ENCODE measurements around the gene DLAT. TPM values are rescaled to one million over a fixed set of nuclear protein-coding genes. Genes with fewer than 3 reads are reported as not detected.
"Not testable (repeated sequence)": the region's sequence is repeated elsewhere in the genome, so short reads cannot be mapped to it uniquely, and the experiment has no call there.

The DLAT gene
- total RNA-seq, 1 donor from 2014 or later, result 55.7 TPM

GRCh38 chr11:111992206-111992855, 32.9 kb upstream of the DLAT start:
- no peak overlapping the region for H3K27ac Mint-ChIP-seq
- no peaks in the 10 kb centered on the region for H4K20me1 ChIP-seq (ENCODE audit: low read depth)
- H3K36me3 ChIP-seq, result peaks cover 4% of the 10 kb centered on the region
- H2AFZ ChIP-seq (replicated peaks), result no peak overlapping the region
- no peak overlapping the region for H3K4me3 ChIP-seq
- TF ChIP-seq CTCF (IDR thresholded peaks at IDR 0.05), result no peak
- no peak for TF ChIP-seq EZH2 (IDR thresholded peaks at IDR 0.05)
- no peak for TF ChIP-seq EZH2phosphoT487 (IDR thresholded peaks at IDR 0.05)
- H3K27me3 Mint-ChIP-seq (ENCODE audit: insufficient read depth, low read depth), result peaks cover 2% of the 10 kb centered on the region
- H3K4me1 Mint-ChIP-seq, result no peaks in the 10 kb centered on the region
- H3K27ac ChIP-seq, result no peak overlapping the region
- peaks cover 16% of the 10 kb centered on the region for H3K36me3 Mint-ChIP-seq
- H3K9me3 ChIP-seq (ENCODE audit: low read depth), result no peaks in the 10 kb centered on the region
- H3K79me2 ChIP-seq (ENCODE audit: low read depth), result no peaks in the 10 kb centered on the region
- H3K4me3 Mint-ChIP-seq, result no peak overlapping the region
- H3F3A ChIP-seq (ENCODE audit: low read depth), result peaks cover 2% of the 10 kb centered on the region
- DNase-seq (ENCODE audit: low spot score), result no peak
- H3K4me2 ChIP-seq, result no peak overlapping the region
- H3K9me3 Mint-ChIP-seq, result no peaks in the 10 kb centered on the region
- no peaks in the 10 kb centered on the region for H3K27me3 ChIP-seq
- H3K9ac ChIP-seq, result no peak overlapping the region
- no peaks in the 10 kb centered on the region for H3K4me1 ChIP-seq

- Histone ChIP-seq H3K36me3 (peaks cover 4% of the 10 kb centered on the region), H3K4me2 (no peak overlapping the region), H3K27me3 (no peaks in the 10 kb centered on the region), H4K20me1 (ENCODE audit: low read depth) (no peaks in the 10 kb centered on the region), H3K9ac (no peak overlapping the region), H3K9me3 (ENCODE audit: low read depth) (no peaks in the 10 kb centered on the region), H3K27ac (no peak overlapping the region), H3K79me2 (ENCODE audit: low read depth) (no peaks in the 10 kb centered on the region), H3K4me3 (no peak overlapping the region), H2AFZ (replicated peaks) (no peak overlapping the region), H3F3A (ENCODE audit: low read depth) (no peaks in the 10 kb centered on the region), H3K4me1 (no peaks in the 10 kb centered on the region)
- Mint-ChIP-seq H3K36me3 (peaks cover 20% of the 10 kb centered on the region), H3K27me3 (ENCODE audit: insufficient read depth, low read depth) (peaks cover 2% of the 10 kb centered on the region), H3K4me1 (no peaks in the 10 kb centered on the region), H3K27ac (no peak overlapping the region), H3K9me3 (no peaks in the 10 kb centered on the region), H3K4me3 (no peak overlapping the region)
- no peak for DNase-seq (ENCODE audit: low spot score)
- no peak for TF ChIP-seq EZH2phosphoT487 (IDR thresholded peaks at IDR 0.05)
- TF ChIP-seq CTCF (IDR thresholded peaks at IDR 0.05), result no peak
- no peak for TF ChIP-seq EZH2 (IDR thresholded peaks at IDR 0.05)
Observed at GRCh38 chr11:111996129-111996528, 29.1 kb upstream of the DLAT start.

GRCh38 chr11:111996669-111997068, 28.5 kb upstream of the DLAT start:
- not testable (repeated sequence) for H3K9me3 Mint-ChIP-seq; H3K4me3 ChIP-seq; H3K36me3 ChIP-seq; H3K27ac Mint-ChIP-seq; H3K9me3 ChIP-seq (ENCODE audit: low read depth); H3K9ac ChIP-seq; H3K4me1 ChIP-seq; H3K27ac ChIP-seq; H3K4me3 Mint-ChIP-seq; H3K27me3 Mint-ChIP-seq (ENCODE audit: insufficient read depth, low read depth); H2AFZ ChIP-seq (replicated peaks); H3K27me3 ChIP-seq; H3K79me2 ChIP-seq (ENCODE audit: low read depth); H4K20me1 ChIP-seq (ENCODE audit: low read depth); H3K4me2 ChIP-seq; DNase-seq (ENCODE audit: low spot score); H3F3A ChIP-seq (ENCODE audit: low read depth); H3K4me1 Mint-ChIP-seq
- H3K36me3 Mint-ChIP-seq, result peaks cover 22% of the 10 kb centered on the region
- TF ChIP-seq CTCF (IDR thresholded peaks at IDR 0.05), result peak; percentile 34
